Thyroid gland (tissue), 4 donors: ENCODE data around the gene P2RY11. TPM values are rescaled to one million over a fixed set of nuclear protein-coding genes. Genes with fewer than 3 reads are reported as not detected.

ENCODE experiments used
- DNase-seq, 2 donors: peaks; one replicate each; pipeline ENCODE4 v3.0.0-alpha.2; 2019
- H3K27ac ChIP-seq, 3 donors: fragments of 200-600 bp; sonication (generic); 1 replicate in 2 of 3; 2 replicates in 1 of 3; pipeline ENCODE4 v1.5.1; 2016 to 2019; ENCODE audit warnings: mild to moderate bottlenecking in 1 of 3, moderate library complexity in 1 of 3
- H3K27me3 ChIP-seq: fragments of 200-600 bp; sonication (generic); one replicate; pipeline ENCODE4 v1.5.1; 2019
- H3K36me3 ChIP-seq, 2 donors: fragments of 200-600 bp; sonication (generic); one replicate each; pipeline ENCODE4 v1.5.1; 2016 to 2019
- H3K4me1 ChIP-seq, 2 donors: fragments of 200-600 bp; sonication (generic); one replicate each; pipeline ENCODE4 v1.5.1; 2017 to 2019
- H3K4me3 ChIP-seq, 3 donors: fragments of 200-600 bp; sonication (generic); replicated peaks in 1 of 3; 1 replicate in 2 of 3; 2 replicates in 1 of 3; pipeline ENCODE4 v1.5.1; 2016; ENCODE audit warnings: mild to moderate bottlenecking in 1 of 3
- H3K9me3 ChIP-seq: fragments of 200-600 bp; sonication (generic); one replicate; pipeline ENCODE4 v1.5.1; 2017
- CTCF ChIP-seq, 6 experiments: fragments of 200-600 bp in 3 of 6; fragments of 450-650 bp in 3 of 6; sonication (generic) in 3 of 6; IDR thresholded peaks; one replicate each; pipeline ENCODE4 v1.5.1; 2016 to 2019; ENCODE audit warnings: antibody characterized with exemption in 6 of 6, mild to moderate bottlenecking in 2 of 6, inconsistent platforms in 1 of 6, moderate library complexity in 1 of 6
- POLR2A ChIP-seq, 2 donors: fragments of 450-650 bp; IDR thresholded peaks; one replicate each; pipeline ENCODE4 v1.6.1; 2017; ENCODE audit warnings: antibody characterized with exemption in 2 of 2, mild to moderate bottlenecking in 2 of 2, moderate library complexity in 1 of 2
- WGBS, 2 donors: methylation state at CpG; one replicate each; pipeline ENCODE4 v1.1.5; 2017; 5-methylcytosine and 5-hydroxymethylcytosine counted together
- intact Hi-C: fragments of 100-400 bp; cut with DNase I; formaldehyde crosslinking; loops from one replicate; pipeline ENCODE4 v1.15.1; 2023
- total RNA-seq, 4 donors: library from RNA; depleted of rRNA; stranded (reverse); fragments of >200 nt; gene quantifications; one replicate each; pipeline ENCODE4 v1.2.3, GENCODE V29; 2016

Gene P2RY11
- total RNA-seq, 4 donors from 2014 or later, result 6.1 to 9.3 (median 6.3) TPM

- DNase-seq, result no peak
- Histone ChIP-seq H3K4me3 (no peak overlapping the region), H3K4me1 (peaks cover 7 to 14% of the 10 kb centered on the region in 2 donors), H3K27ac (peak overlapping the region in 1 of 3 donors; percentile 45), H3K9me3 (no peaks in the 10 kb centered on the region), H3K36me3 (peaks cover 31% of the 10 kb centered on the region in 2 donors), H3K27me3 (no peaks in the 10 kb centered on the region)
- TF ChIP-seq POLR2A (IDR thresholded peaks at IDR 0.05), result no peak
- no peak for TF ChIP-seq CTCF (IDR thresholded peaks at IDR 0.05)
- 45 to 68% methylated on average over 12 to 16 of the region's 16 CpGs for WGBS, 2 donors
- intact Hi-C loops, result loop anchor here (10.0 kb wide), 1 partner anchor 279 kb away; the partner anchor contains the start of gene TYK2
Observed at GRCh38 chr19:10105509-10106099, 5.9 kb upstream of the P2RY11 start.

GRCh38 chr19:10106100-10106936 is 5.2 kb upstream of the P2RY11 start, which contains the start of gene PPAN:
Gene PPAN, plus strand, starts transcription at chr19:10106362. Its CDS starts 33 bp downstream, at chr19:10106395.
- H3K27me3 ChIP-seq, result no peaks in the 10 kb centered on the region
- DNase-seq, result peak; percentile 98
- peak within 1 kb of the TSS; percentile 21 to 56 (median 28) for H3K4me3 ChIP-seq
- intact Hi-C loops, result loop anchor here (10.0 kb wide), 1 partner anchor 278 kb away; the partner anchor contains the start of gene TYK2
- peak within 1 kb of the TSS in 2 of 3 donors; percentile 35 to 45 for H3K27ac ChIP-seq
- H3K36me3 ChIP-seq, result peaks cover 38% of the 10 kb centered on the region in 2 donors
- WGBS, 2 donors, result 4 to 15% methylated on average over 8 to 28 of the region's 71 CpGs
- peaks cover 7 to 14% of the 10 kb centered on the region in 2 donors for H3K4me1 ChIP-seq
- no peaks in the 10 kb centered on the region for H3K9me3 ChIP-seq
- TF ChIP-seq CTCF (IDR thresholded peaks at IDR 0.05), result no peak
- TF ChIP-seq POLR2A (IDR thresholded peaks at IDR 0.05), result peak in 1 of 2 donors; percentile 64

- no peak for DNase-seq
- H3K27ac ChIP-seq, result no peak overlapping the region
- TF ChIP-seq CTCF (IDR thresholded peaks at IDR 0.05), result no peak
- no peak for TF ChIP-seq POLR2A (IDR thresholded peaks at IDR 0.05)
- H3K4me1 ChIP-seq, result peaks cover 7 to 14% of the 10 kb centered on the region in 2 donors
- H3K36me3 ChIP-seq, result peaks cover 38 to 40% of the 10 kb centered on the region in 2 donors
- intact Hi-C loops, result loop anchor here (10.0 kb wide), 1 partner anchor 278 kb away; the partner anchor contains the start of gene TYK2
- peak overlapping the region in 1 of 3 donors; percentile 56 for H3K4me3 ChIP-seq
- H3K9me3 ChIP-seq, result no peaks in the 10 kb centered on the region
- no peaks in the 10 kb centered on the region for H3K27me3 ChIP-seq
- 83 to 88% methylated on average over 10 of the region's 10 CpGs for WGBS, 2 donors
Observed at GRCh38 chr19:10107254-10107653, 4.2 kb upstream of the P2RY11 start.

GRCh38 chr19:10107817-10108367 is 3.6 kb upstream of the P2RY11 start:
- intact Hi-C loops, result loop anchor here (10.0 kb wide), 1 partner anchor 277 kb away; the partner anchor contains the start of gene TYK2
- 89% methylated on average over 5 to 14 of the region's 14 CpGs for WGBS, 2 donors
- H3K36me3 ChIP-seq, result peaks cover 38 to 40% of the 10 kb centered on the region in 2 donors
- no peak overlapping the region for H3K27ac ChIP-seq
- DNase-seq, result no peak
- peaks cover 7 to 14% of the 10 kb centered on the region in 2 donors for H3K4me1 ChIP-seq
- no peaks in the 10 kb centered on the region for H3K9me3 ChIP-seq
- no peak overlapping the region for H3K4me3 ChIP-seq
- TF ChIP-seq POLR2A (IDR thresholded peaks at IDR 0.05) (no peak), CTCF (IDR thresholded peaks at IDR 0.05) (no peak)
- no peaks in the 10 kb centered on the region for H3K27me3 ChIP-seq
